HL-60 (cell line): Measurements from ENCODE around the gene PSMA5.
A peak's percentile ranks its signal among the peaks of the same experiment; 100 is the strongest.

Experiments
- DNase-seq, 2 experiments: peaks; one replicate each; pipeline ENCODE4 v3.0.0-alpha.2; 2010 to 2020; ENCODE audit warnings: low read depth in 1 of 2, low spot score in 1 of 2
- H3K27ac ChIP-seq: fragments of 250-450 bp; sonication (Bioruptor Pico); replicated peaks from 2 replicates; pipeline ENCODE4 v1.5.1; 2020; ENCODE audit warnings: mild to moderate bottlenecking, moderate library complexity
- H3K27me3 ChIP-seq: fragments of 250-450 bp; sonication (Bioruptor Pico); 2 replicates; pipeline ENCODE4 v1.5.1; 2021; ENCODE audit warnings: mild to moderate bottlenecking, moderate library complexity; ENCODE audit not compliant: insufficient read depth, poor library complexity, severe bottlenecking
- H3K4me3 ChIP-seq: replicated peaks from 2 replicates; pipeline ENCODE4 v1.5.1; 2011; ENCODE audit warnings: mild to moderate bottlenecking, control low read depth, low read length; ENCODE audit not compliant: insufficient read depth
- CTCF ChIP-seq: IDR thresholded peaks from one replicate; pipeline ENCODE4 v1.5.1; 2011; ENCODE audit warnings: low read length, control low read depth, inconsistent platforms; ENCODE audit not compliant: insufficient read depth
- GABPA ChIP-seq: IDR thresholded peaks from 2 replicates; pipeline ENCODE4 v1.6.1; 2012; ENCODE audit warnings: low read depth
- POLR2AphosphoS5 ChIP-seq: IDR thresholded peaks from 2 replicates; pipeline ENCODE4 v1.6.1; 2012; ENCODE audit warnings: low read depth
- SPI1 ChIP-seq: IDR thresholded peaks from 2 replicates; pipeline ENCODE4 v1.6.1; 2012; ENCODE audit warnings: low read depth, mild to moderate bottlenecking, borderline replicate concordance
- TF ChIP-seq, protein P1 (sequence below): IDR thresholded peaks from 2 replicates; pipeline ENCODE4 v1.6.1; 2012; ENCODE audit warnings: low read depth; ENCODE audit not compliant: insufficient replicate concordance

The PSMA5 gene

DNA sequence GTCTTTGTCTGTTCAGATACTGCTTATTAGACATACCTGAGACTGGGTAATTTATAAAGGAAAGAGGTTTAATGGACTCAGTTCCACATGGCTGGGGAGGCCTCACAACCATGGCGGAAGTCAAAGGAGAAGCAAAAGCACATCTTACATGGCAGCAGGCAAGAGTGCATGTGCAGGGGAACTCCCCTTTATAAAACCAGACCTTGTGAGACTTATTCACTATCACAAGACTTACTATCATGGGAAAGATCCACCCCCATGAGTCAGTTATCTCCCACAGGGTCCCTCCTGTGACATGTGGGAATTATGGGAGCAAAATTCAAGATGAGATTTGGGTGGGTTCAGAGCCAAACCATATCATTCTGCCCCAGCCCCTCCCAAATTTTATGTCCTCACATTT lies 7.1 kb upstream of the PSMA5 start:
- H3K27ac ChIP-seq: no peak overlapping the region
- DNase-seq: no peak
- no peaks in the 10 kb centered on the region for H3K27me3 ChIP-seq
- H3K4me3 ChIP-seq: no peak overlapping the region
- TF ChIP-seq GABPA (no peak), SPI1 (no peak), CTCF (no peak)

GRCh38 chr1:109432336-109432735 lies 6.1 kb upstream of the PSMA5 start:
- no peak for TF ChIP-seq POLR2AphosphoS5
- no peak for TF ChIP-seq GABPA
- no peak for TF ChIP-seq CTCF
- TF ChIP-seq, protein P1, sequence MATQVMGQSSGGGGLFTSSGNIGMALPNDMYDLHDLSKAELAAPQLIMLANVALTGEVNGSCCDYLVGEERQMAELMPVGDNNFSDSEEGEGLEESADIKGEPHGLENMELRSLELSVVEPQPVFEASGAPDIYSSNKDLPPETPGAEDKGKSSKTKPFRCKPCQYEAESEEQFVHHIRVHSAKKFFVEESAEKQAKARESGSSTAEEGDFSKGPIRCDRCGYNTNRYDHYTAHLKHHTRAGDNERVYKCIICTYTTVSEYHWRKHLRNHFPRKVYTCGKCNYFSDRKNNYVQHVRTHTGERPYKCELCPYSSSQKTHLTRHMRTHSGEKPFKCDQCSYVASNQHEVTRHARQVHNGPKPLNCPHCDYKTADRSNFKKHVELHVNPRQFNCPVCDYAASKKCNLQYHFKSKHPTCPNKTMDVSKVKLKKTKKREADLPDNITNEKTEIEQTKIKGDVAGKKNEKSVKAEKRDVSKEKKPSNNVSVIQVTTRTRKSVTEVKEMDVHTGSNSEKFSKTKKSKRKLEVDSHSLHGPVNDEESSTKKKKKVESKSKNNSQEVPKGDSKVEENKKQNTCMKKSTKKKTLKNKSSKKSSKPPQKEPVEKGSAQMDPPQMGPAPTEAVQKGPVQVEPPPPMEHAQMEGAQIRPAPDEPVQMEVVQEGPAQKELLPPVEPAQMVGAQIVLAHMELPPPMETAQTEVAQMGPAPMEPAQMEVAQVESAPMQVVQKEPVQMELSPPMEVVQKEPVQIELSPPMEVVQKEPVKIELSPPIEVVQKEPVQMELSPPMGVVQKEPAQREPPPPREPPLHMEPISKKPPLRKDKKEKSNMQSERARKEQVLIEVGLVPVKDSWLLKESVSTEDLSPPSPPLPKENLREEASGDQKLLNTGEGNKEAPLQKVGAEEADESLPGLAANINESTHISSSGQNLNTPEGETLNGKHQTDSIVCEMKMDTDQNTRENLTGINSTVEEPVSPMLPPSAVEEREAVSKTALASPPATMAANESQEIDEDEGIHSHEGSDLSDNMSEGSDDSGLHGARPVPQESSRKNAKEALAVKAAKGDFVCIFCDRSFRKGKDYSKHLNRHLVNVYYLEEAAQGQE: no peak
- H3K27ac ChIP-seq: no peak overlapping the region
- H3K27me3 ChIP-seq: no peaks in the 10 kb centered on the region
- H3K4me3 ChIP-seq: no peak overlapping the region
- no peak for DNase-seq

GRCh38 chr1:109427171-109427467 lies 871 bp upstream of the PSMA5 start:
- peak overlapping the region; percentile 91 for H3K4me3 ChIP-seq

More at GRCh38 chr1:109427171-109427467, 871 bp upstream of the PSMA5 start:
- TF ChIP-seq CTCF (no peak), SPI1 (no peak), GABPA (no peak), POLR2AphosphoS5 (no peak)
- TF ChIP-seq, protein P1: no peak
- H3K27me3 ChIP-seq: no peaks in the 10 kb centered on the region
- no peak for DNase-seq
- H3K27ac ChIP-seq: peak overlapping the region; percentile 88
